ENCODE data around the gene FOXD4L5.
"Not testable (repeated sequence)": the region's sequence is repeated elsewhere in the genome, so short reads cannot be mapped to it uniquely, and the experiment has no call there.

Gene FOXD4L5

DNA sequence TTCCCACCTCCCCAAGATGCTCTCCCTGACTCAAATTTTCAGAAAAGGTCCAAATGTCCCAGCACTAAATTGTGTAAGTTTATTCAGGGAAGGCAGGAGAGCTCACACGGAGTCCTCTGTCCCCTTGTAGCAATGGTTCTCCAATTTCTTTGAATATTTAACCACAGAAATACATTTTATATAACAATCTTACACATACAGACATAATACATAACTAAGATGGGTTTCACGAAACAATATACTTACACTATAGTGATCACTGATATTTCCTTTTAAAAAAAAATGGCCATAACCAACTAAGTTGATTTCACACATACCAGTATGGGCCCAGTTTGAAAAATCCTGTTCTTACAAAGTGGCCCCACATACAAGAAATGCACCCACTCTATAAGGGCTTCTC is at the start of gene FOXD4L5:
Gene FOXD4L5, minus strand, starts transcription at position 101 of the 400 bp plus-strand sequence. CDS start 832 bp downstream, outside the sequence.
- not testable (repeated sequence) for DNase-seq

DNA sequence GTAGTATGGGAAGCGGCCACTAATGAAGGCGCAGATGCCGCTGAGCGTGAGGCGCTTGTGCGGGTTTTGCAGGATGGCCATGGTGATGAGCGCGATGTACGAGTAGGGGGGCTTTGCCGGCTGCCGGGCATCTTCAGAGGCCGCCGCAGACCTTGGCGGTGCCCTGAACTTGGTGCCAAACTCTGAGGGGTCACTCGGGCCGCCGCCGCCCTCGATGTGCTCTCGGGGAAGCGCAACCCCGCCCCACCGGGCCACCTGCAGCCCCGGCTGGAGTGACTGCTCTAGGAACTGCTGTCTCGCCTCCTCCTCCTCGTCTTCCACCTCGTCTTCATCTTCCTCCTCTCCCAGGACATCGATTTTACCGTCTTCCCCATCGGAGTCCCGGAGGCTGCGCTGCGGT is 1.1 kb downstream of the FOXD4L5 start:
- not testable (repeated sequence) for DNase-seq

DNA sequence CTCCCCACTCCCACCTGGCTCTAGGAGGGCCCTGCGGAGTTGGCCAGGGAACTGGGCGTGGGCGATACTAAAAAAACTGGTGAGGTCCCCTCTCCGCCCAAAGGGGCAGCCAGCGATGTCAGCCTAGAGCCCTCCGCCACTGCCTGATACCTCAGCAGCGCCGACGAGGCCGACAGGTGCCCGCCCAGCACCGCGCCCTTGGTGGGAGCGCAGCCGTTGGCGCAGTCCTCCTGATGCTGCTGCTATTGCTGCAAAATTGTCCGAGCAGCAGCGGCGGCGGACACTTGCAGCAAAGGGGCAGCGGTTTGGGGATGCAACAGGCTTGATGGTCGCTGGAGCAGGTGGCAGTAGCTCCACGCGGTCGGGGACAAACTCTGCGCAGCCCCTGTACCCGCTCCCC is 2.0 kb downstream of the FOXD4L5 start:
- not testable (repeated sequence) for DNase-seq

Data from SHP77 treated with DMSO at 0.1 percent for 48 hours (cell line).